Endothelial cell (in vitro differentiated cells): ENCODE measurements around the gene TPM2. TPM values are rescaled to one million over a fixed set of nuclear protein-coding genes. Genes with fewer than 3 reads are reported as not detected.
A peak's percentile ranks its signal among the peaks of the same experiment; 100 is the strongest.

Experiments
- DNase-seq: peaks from one replicate; pipeline ENCODE4 v3.0.0; 2021; ENCODE audit warnings: low spot score
- H3K27ac Mint-ChIP-seq: one replicate; pipeline ENCODE4 v1.8.0; 2021; ENCODE audit warnings: mixed read lengths, inconsistent platforms; ENCODE audit not compliant: unreplicated experiment
- H3K27me3 Mint-ChIP-seq: one replicate; pipeline ENCODE4 v1.8.0; 2021; ENCODE audit warnings: mild to moderate bottlenecking, moderate library complexity, mixed read lengths, inconsistent platforms; ENCODE audit not compliant: unreplicated experiment
- H3K36me3 Mint-ChIP-seq: one replicate; pipeline ENCODE4 v1.8.0; 2021; ENCODE audit warnings: mild to moderate bottlenecking, low read depth, mixed read lengths, inconsistent platforms; ENCODE audit not compliant: unreplicated experiment
- H3K4me1 Mint-ChIP-seq: one replicate; pipeline ENCODE4 v1.8.0; 2021; ENCODE audit warnings: mild to moderate bottlenecking, mixed read lengths, inconsistent platforms; ENCODE audit not compliant: unreplicated experiment
- H3K4me3 Mint-ChIP-seq: one replicate; pipeline ENCODE4 v1.8.0; 2021; ENCODE audit warnings: mild to moderate bottlenecking, mixed read lengths, inconsistent platforms; ENCODE audit not compliant: unreplicated experiment
- H3K9me3 Mint-ChIP-seq: one replicate; pipeline ENCODE4 v1.8.0; 2021; ENCODE audit warnings: mixed read lengths, inconsistent platforms; ENCODE audit not compliant: unreplicated experiment
- CTCF ChIP-seq: fragments of 200-600 bp; sonication (generic); IDR thresholded peaks from one replicate; pipeline ENCODE4 v1.5.0; 2021; ENCODE audit warnings: antibody characterized with exemption; ENCODE audit not compliant: unreplicated experiment
- total RNA-seq: library from RNA; stranded (reverse); fragmentation: NEBNext Ultra II Directional; extraction: Animal tissue kit (Norgen Biotek cat#: 25700); gene quantifications from one replicate; pipeline ENCODE4 v1.2.1, GENCODE V29; 2021; ENCODE audit not compliant: unreplicated experiment

The TPM2 gene
- total RNA-seq, 1 donor from 2014 or later, result 173 TPM

- peaks cover 11% of the 10 kb centered on the region for H3K27me3 Mint-ChIP-seq
- peak; percentile 81 for DNase-seq
Measured at GRCh38 chr9:35675732-35676392, 13.9 kb downstream of the TPM2 start.

GRCh38 chr9:35675204-35675603 lies 14.5 kb downstream of the TPM2 start:
- DNase-seq, result no peak
- no peak for TF ChIP-seq CTCF
- Mint-ChIP-seq H3K4me1 (peaks cover 25% of the 10 kb centered on the region), H3K27ac (no peak overlapping the region), H3K9me3 (no peaks in the 10 kb centered on the region), H3K36me3 (no peaks in the 10 kb centered on the region), H3K27me3 (peaks cover 11% of the 10 kb centered on the region), H3K4me3 (peak overlapping the region; percentile 59)

More at GRCh38 chr9:35675732-35676392, 13.9 kb downstream of the TPM2 start:
- no peaks in the 10 kb centered on the region for H3K9me3 Mint-ChIP-seq
- peaks cover 26% of the 10 kb centered on the region for H3K4me1 Mint-ChIP-seq
- H3K36me3 Mint-ChIP-seq, result no peaks in the 10 kb centered on the region
- TF ChIP-seq CTCF, result no peak
- H3K27ac Mint-ChIP-seq, result no peak overlapping the region
- H3K4me3 Mint-ChIP-seq, result peak overlapping the region; percentile 66

- no peak for TF ChIP-seq CTCF
- no peak overlapping the region for H3K27ac Mint-ChIP-seq
- H3K4me3 Mint-ChIP-seq, result no peak overlapping the region
- peaks cover 17% of the 10 kb centered on the region for H3K4me1 Mint-ChIP-seq
- DNase-seq, result no peak
- H3K27me3 Mint-ChIP-seq, result peaks cover 11% of the 10 kb centered on the region
- no peaks in the 10 kb centered on the region for H3K36me3 Mint-ChIP-seq
- no peaks in the 10 kb centered on the region for H3K9me3 Mint-ChIP-seq
Measured at GRCh38 chr9:35674025-35674361, 15.7 kb downstream of the TPM2 start.

GRCh38 chr9:35673132-35674024 lies 16.3 kb downstream of the TPM2 start, which contains the start of gene CA9:
TSS of gene CA9 (plus strand) at chr9:35673928. CDS start at chr9:35673960, 32 bp downstream.
- Mint-ChIP-seq H3K27ac (no peak within 1 kb of the TSS), H3K9me3 (no peaks in the 10 kb centered on the region), H3K4me1 (peaks cover 13% of the 10 kb centered on the region), H3K4me3 (peak within 1 kb of the TSS; percentile 29), H3K36me3 (no peaks in the 10 kb centered on the region), H3K27me3 (peaks cover 11% of the 10 kb centered on the region)
- no peak for TF ChIP-seq CTCF
- no peak for DNase-seq
